Endothelial cell of umbilical vein (primary cell): Measurements from ENCODE around the gene LARGE1. TPM values are rescaled to one million over a fixed set of nuclear protein-coding genes. Genes with fewer than 3 reads are reported as not detected.

Experiments
- BruUV-seq: library from RNA; stranded (reverse); fragments of 400-500 nt; replicated peaks from 2 replicates; lab custom pipeline; 2021; lab: Mats Ljungman, UMichigan
- CTCF ChIA-PET: fragments of 300-600, 350-600 bp; sonication (Branson Sonifier 250); formaldehyde crosslinking; loops from one replicate; lab custom pipeline; 2021; ENCODE audit warnings: antibody characterized with exemption, inconsistent platforms; lab: Charles Lee
- POLR2A ChIA-PET: fragments of 300-600, 350-600 bp; sonication (Branson Sonifier 250); formaldehyde crosslinking; loops from one replicate; lab custom pipeline; 2021; ENCODE audit warnings: antibody characterized with exemption, inconsistent platforms; lab: Charles Lee
- DNase-seq: peaks from one replicate; pipeline ENCODE4 v3.0.0-alpha.2; 2011; ENCODE audit warnings: low read depth, low spot score
- FAIRE-seq: peaks from 2 replicates; lab custom pipeline; 2011; peaks lifted over from hg19 to GRCh38; lab: Jason Lieb, UNC
- H2AFZ ChIP-seq: 2 replicates; pipeline ENCODE4 v1.6.0; 2012; ENCODE audit warnings: low read depth, low read length, control low read depth, inconsistent platforms
- H3K27ac ChIP-seq: 2 replicates; pipeline ENCODE4 v1.5.1; 2011; ENCODE audit warnings: low read depth, mild to moderate bottlenecking, control low read depth, low read length, moderate library complexity; ENCODE audit not compliant: insufficient read depth
- H3K27me3 ChIP-seq, 2 experiments: 2 replicates each; pipeline versions ENCODE4 v1.6.0 to v1.6.1; 2011; ENCODE audit warnings: low read length in 2 of 2, mixed read lengths in 1 of 2; ENCODE audit not compliant: control insufficient read depth in 2 of 2, insufficient read depth in 2 of 2
- H3K36me3 ChIP-seq, 2 experiments: 2 replicates in 1 of 2; 3 replicates in 1 of 2; pipeline ENCODE4 v1.5.1; 2011; ENCODE audit warnings: low read length in 2 of 2, mild to moderate bottlenecking in 1 of 2, moderate library complexity in 1 of 2; ENCODE audit not compliant: control insufficient read depth in 2 of 2, insufficient read depth in 2 of 2; ENCODE audit errors: extremely low read depth in 1 of 2
- H3K4me1 ChIP-seq: 3 replicates; pipeline ENCODE4 v1.5.1; 2011; ENCODE audit warnings: mild to moderate bottlenecking, low read length; ENCODE audit not compliant: control insufficient read depth, insufficient read depth; ENCODE audit errors: extremely low read depth
- H3K4me2 ChIP-seq: 2 replicates; pipeline ENCODE4 v1.6.1; 2011; ENCODE audit warnings: low read length, control low read depth, mixed read lengths; ENCODE audit not compliant: insufficient read depth
- H3K4me3 ChIP-seq, 3 experiments: fragments of 200-600 bp in 1 of 3; sonication (generic), shearing (Covaris generic) in 1 of 3; replicated peaks in 1 of 3; 2 replicates each; pipeline ENCODE4 v1.5.1; 2011 to 2016; ENCODE audit warnings: control low read depth in 3 of 3, low read length in 3 of 3, mild to moderate bottlenecking in 2 of 3, inconsistent platforms in 1 of 3, low read depth in 1 of 3, moderate library complexity in 1 of 3; ENCODE audit not compliant: insufficient read depth in 1 of 3
- H3K79me2 ChIP-seq: 2 replicates; pipeline ENCODE4 v1.6.0; 2012; ENCODE audit warnings: low read length, inconsistent platforms; ENCODE audit not compliant: control insufficient read depth, insufficient read depth
- H3K9ac ChIP-seq: replicated peaks from 2 replicates; pipeline ENCODE3; 2011; ENCODE audit warnings: low read length, control low read depth; ENCODE audit not compliant: insufficient read depth; ENCODE audit errors: extremely low read depth
- H3K9me1 ChIP-seq: replicated peaks from 3 replicates; pipeline ENCODE4 v1.6.0; 2011; ENCODE audit warnings: mild to moderate bottlenecking, low read length; ENCODE audit not compliant: control insufficient read depth, insufficient read depth; ENCODE audit errors: extremely low read depth
- H3K9me3 ChIP-seq: replicated peaks from 2 replicates; pipeline ENCODE4 v1.5.1; 2012; ENCODE audit warnings: low read length, inconsistent platforms; ENCODE audit not compliant: control insufficient read depth, insufficient read depth
- H4K20me1 ChIP-seq: replicated peaks from 2 replicates; pipeline ENCODE3; 2011; ENCODE audit warnings: mild to moderate bottlenecking, low read length; ENCODE audit not compliant: control insufficient read depth, insufficient read depth; ENCODE audit errors: extremely low read depth
- CTCF ChIP-seq, 2 donors: IDR thresholded peaks; 1 replicate in 1 of 2; 2 replicates in 1 of 2; pipeline ENCODE4 v1.5.1; 2011; ENCODE audit warnings: low read length in 2 of 2, mild to moderate bottlenecking in 2 of 2, moderate library complexity in 2 of 2, control low read depth in 1 of 2, inconsistent platforms in 1 of 2, low read depth in 1 of 2; ENCODE audit not compliant: insufficient read depth in 1 of 2; ENCODE audit errors: extremely low read depth in 1 of 2
- EZH2 ChIP-seq: IDR thresholded peaks from 2 replicates; pipeline ENCODE4 v1.6.1; 2012; ENCODE audit warnings: borderline replicate concordance, low read depth, mild to moderate bottlenecking, moderate library complexity, low read length, inconsistent platforms; ENCODE audit not compliant: severe bottlenecking
- FOS ChIP-seq: IDR thresholded peaks from 2 replicates; pipeline ENCODE4 v1.6.1; 2011; ENCODE audit warnings: mild to moderate bottlenecking, low read length, moderate library complexity, borderline replicate concordance; ENCODE audit not compliant: insufficient read depth
- GATA2 ChIP-seq: IDR thresholded peaks from 2 replicates; pipeline ENCODE4 v1.7.0; 2011; ENCODE audit warnings: low read depth, mild to moderate bottlenecking, moderate library complexity, mixed read lengths, low read length; ENCODE audit not compliant: insufficient read length, insufficient read depth
- JUN ChIP-seq: IDR thresholded peaks from 2 replicates; pipeline ENCODE4 v1.6.1; 2011; ENCODE audit warnings: borderline replicate concordance, low read depth; ENCODE audit not compliant: insufficient read length, insufficient read depth
- MAX ChIP-seq: IDR thresholded peaks from 2 replicates; pipeline ENCODE4 v1.6.1; 2011; ENCODE audit not compliant: insufficient read depth, insufficient read length
- MYC ChIP-seq: IDR thresholded peaks from one replicate; pipeline ENCODE4 v1.6.1; 2011; ENCODE audit warnings: mild to moderate bottlenecking, low read depth, low read length
- POLR2A ChIP-seq: IDR thresholded peaks from 2 replicates; pipeline ENCODE4 v1.6.1; 2012; ENCODE audit warnings: low read depth, mild to moderate bottlenecking, control low read depth, low read length
- POLR2AphosphoS5 ChIP-seq: IDR thresholded peaks from 2 replicates; pipeline ENCODE4 v1.6.1; 2012; ENCODE audit warnings: low read depth, mild to moderate bottlenecking, control low read depth, low read length, moderate library complexity; ENCODE audit not compliant: insufficient read depth
- dilution Hi-C: fragments of 300-500 bp; cut with MboI; formaldehyde crosslinking; loops from one replicate; pipeline ENCODE4 v1.15.0; 2019; ENCODE audit warnings: low sequenced_read_pairs; ENCODE audit not compliant: extremely low pct_ligation_motif_present
- intact Hi-C: fragments of 100-400 bp; cut with micrococcal nuclease; formaldehyde crosslinking; loops from one replicate; pipeline ENCODE4 v1.10.0; 2022
- polyA plus RNA-seq, 4 experiments: library from polyadenylated mRNA; depleted of rRNA in 3 of 4; stranded (reverse) in 3 of 4; unstranded in 1 of 4; fragments of >200 nt; gene quantifications; 2 replicates each; pipeline versions ENCODE4 v1.2.1 to v1.2.3, GENCODE V29; 2011 to 2012; ENCODE audit warnings: missing spikeins in 1 of 4
- total RNA-seq: library from RNA; stranded (reverse); gene quantifications from 2 replicates; pipeline ENCODE4 v1.2.3, GENCODE V29; 2021

LARGE1 gene
- total and polyA plus RNA-seq, 2 donors (not counting 3 experiments of a cell fraction or from before 2014, with no cell fraction given), result 0.95 to 4.4 TPM

- Histone ChIP-seq H3K4me2 (no peak overlapping the region), H4K20me1 (no peaks in the 10 kb centered on the region), H3K36me3 (no peaks in the 10 kb centered on the region), H3K4me3 (no peak overlapping the region), H3K27me3 (no peaks in the 10 kb centered on the region), H3K27ac (no peak overlapping the region), H2AFZ (no peak overlapping the region), H3K9me3 (no peaks in the 10 kb centered on the region), H3K9ac (no peak overlapping the region), H3K4me1 (no peaks in the 10 kb centered on the region), H3K9me1 (no peaks in the 10 kb centered on the region), H3K79me2 (no peaks in the 10 kb centered on the region)
- no peak for DNase-seq
- ChIA-PET CTCF (no interaction called here), POLR2A (no interaction called here)
- dilution Hi-C loops, result no loop called here
- FAIRE-seq, result no peak
- intact Hi-C loops, result no loop called here
- TF ChIP-seq FOS (no peak), POLR2A (no peak), POLR2AphosphoS5 (no peak), EZH2 (no peak), JUN (no peak), MYC (no peak), GATA2 (no peak)
- no TSS peak for BruUV-seq
These were observed 78.3 kb downstream of the LARGE1 start for GRCh38 chr22:33842006-33842354.

GRCh38 chr22:33841281-33842005 is 78.8 kb downstream of the LARGE1 start:
- no peak overlapping the region for H3K27ac ChIP-seq
- no peaks in the 10 kb centered on the region for H3K4me1 ChIP-seq

More at GRCh38 chr22:33841281-33842005, 78.8 kb downstream of the LARGE1 start:
- no TSS peak for BruUV-seq
- H3K9ac ChIP-seq, result no peak overlapping the region
- no peak overlapping the region for H2AFZ ChIP-seq
- H3K36me3 ChIP-seq, result no peaks in the 10 kb centered on the region
- TF ChIP-seq POLR2AphosphoS5 (no peak), JUN (no peak), CTCF (IDR thresholded peaks at IDR 0.05; ENCODE audit: extremely low read depth in 1 of 2, insufficient read depth in 1 of 2, low read depth in 1 of 2, low read length in 2 of 2) (no peak), GATA2 (no peak), MAX (no peak), POLR2A (no peak), MYC (no peak), EZH2 (no peak), FOS (no peak)
- H3K4me2 ChIP-seq, result no peak overlapping the region
- H3K4me3 ChIP-seq, result no peak overlapping the region
- H3K27me3 ChIP-seq, result no peaks in the 10 kb centered on the region
- intact Hi-C loops (no loop called here), dilution Hi-C loops (no loop called here)
- H3K9me3 ChIP-seq, result no peaks in the 10 kb centered on the region
- FAIRE-seq (no peak), DNase-seq (no peak)
- no peaks in the 10 kb centered on the region for H4K20me1 ChIP-seq
- no peaks in the 10 kb centered on the region for H3K79me2 ChIP-seq
- POLR2A ChIA-PET, result no interaction called here
- H3K9me1 ChIP-seq, result no peaks in the 10 kb centered on the region
- CTCF ChIA-PET, result no interaction called here
